GM18511 (cell line): ENCODE results near the gene VOPP1.

Experiments
- ATAC-seq: cut with Tn5 transposase; IDR thresholded peaks from one replicate; pipeline ENCODE4 v1.9.1; 2021; ENCODE audit warnings: mild to moderate bottlenecking, moderate library complexity; ENCODE audit not compliant: unreplicated experiment

Gene VOPP1

GRCh38 chr7:55533050-55533728 lies 39.1 kb downstream of the VOPP1 start:
- ATAC-seq: peak; percentile 62

DNA sequence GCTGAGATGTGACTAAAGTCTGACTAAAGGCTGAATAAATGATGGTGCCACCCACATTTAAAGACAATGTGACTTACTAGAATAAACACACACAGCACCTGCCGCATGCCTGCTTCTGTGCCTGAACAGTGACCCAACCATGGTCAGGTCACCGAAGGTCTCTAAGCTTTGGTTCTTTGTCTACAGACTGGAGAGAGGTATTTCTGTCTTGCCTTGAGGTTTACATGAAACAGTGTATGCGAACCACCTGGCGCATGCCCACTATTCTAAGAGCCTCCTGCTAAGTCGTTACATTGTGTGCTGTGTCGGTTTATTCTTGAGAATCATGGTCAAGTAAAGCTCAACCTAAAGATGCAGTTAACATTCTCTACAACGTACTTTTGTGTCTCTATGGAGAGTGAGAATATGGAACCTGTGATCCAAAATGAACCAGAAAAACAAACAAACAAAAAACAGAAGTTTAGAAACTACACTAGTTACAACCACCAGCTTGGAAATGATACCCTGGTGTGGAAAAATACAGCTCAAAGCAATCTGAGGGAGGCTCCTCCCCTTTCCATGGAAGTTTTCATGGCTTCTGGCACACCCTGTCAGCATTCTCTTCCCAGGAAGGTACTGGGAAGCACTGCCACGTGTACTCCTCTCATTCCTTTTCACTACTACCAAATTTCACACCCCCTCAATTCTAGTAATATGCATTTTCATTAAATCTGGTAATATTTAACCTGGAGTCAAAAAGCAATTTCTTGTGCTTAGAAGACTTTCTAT lies 40.0 kb downstream of the VOPP1 start:
- peak; percentile 9 for ATAC-seq

GRCh38 chr7:55531536-55531935 lies 40.8 kb downstream of the VOPP1 start:
- no peak for ATAC-seq

GRCh38 chr7:55527307-55527706 lies 45.0 kb downstream of the VOPP1 start:
- no peak for ATAC-seq

DNA sequence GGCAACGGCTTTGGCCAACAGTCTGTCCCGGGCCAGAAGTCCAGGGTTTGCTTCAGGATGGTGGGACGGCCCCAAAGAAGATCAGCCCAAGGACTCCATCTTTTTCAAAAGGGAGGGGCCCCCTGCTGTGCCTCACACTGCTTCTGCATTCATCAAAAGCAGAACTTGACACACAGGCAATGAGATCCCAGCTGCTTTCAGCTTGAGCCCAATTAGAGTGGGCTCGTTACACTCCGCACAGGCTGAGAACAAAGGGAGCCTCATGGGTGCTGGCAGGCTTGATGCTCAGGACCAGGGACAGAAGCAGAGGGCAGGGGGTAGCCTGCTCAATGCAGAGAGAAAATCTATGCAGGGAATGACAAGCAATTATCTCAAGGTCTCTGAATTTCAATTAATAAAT lies 45.5 kb downstream of the VOPP1 start:
- ATAC-seq: peak; percentile 73

DNA sequence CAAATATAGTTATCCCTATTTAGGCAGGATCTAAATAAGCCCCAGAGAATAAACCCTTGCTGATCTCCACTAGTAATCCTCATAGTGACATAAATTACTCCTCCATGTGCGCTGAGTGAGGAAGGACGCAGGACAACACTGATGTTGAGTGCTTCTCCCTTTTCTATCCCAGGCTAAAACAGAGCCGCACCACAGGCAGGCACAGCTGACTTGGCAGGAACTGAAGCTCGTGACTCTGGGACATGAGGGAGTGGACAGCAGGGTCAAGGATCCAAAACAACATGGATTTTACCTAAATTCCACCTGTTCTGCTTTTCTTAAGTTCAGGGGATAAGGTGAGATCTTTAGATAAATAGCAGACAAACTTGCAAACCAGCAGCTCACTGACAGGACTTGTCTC lies 46.0 kb downstream of the VOPP1 start:
- no peak for ATAC-seq

DNA sequence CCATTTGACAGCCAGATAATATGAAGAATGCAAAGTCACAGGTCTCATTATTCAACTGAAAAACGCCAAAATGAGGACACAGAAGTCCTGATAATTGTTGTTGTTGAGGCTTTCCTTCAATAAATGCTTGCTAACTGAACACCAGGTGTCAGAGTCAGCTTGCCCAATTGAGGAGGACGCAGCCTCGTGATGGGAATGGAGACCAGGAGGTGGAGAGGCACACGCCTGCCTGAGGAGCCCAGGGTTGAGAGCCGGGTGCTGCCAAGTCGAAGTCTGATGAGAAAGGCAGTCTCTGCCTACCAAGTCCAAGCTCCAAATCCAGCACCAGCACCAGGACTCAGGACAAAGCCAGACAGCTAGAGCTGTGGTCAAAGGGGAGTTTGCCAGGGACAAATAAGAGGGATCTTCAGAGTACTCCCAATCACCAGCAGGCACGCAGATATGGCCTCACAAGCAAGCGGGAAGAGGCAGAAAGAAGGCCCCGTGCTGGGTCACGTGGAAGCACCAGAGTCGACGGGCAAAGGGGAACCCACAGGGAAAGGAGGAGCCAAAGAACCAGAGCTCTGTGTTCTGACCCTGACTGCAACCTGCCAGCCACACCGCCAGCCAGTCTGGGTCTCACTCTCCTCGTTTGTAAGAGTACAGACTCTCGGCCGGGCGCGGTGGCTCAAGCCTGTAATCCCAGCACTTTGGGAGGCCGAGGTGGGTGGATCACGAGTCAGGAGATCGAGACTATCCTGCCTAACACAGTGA lies 47.6 kb downstream of the VOPP1 start:
- no peak for ATAC-seq

- ATAC-seq: no peak
These were observed 48.9 kb downstream of the VOPP1 start for GRCh38 chr7:55523366-55523765.

DNA sequence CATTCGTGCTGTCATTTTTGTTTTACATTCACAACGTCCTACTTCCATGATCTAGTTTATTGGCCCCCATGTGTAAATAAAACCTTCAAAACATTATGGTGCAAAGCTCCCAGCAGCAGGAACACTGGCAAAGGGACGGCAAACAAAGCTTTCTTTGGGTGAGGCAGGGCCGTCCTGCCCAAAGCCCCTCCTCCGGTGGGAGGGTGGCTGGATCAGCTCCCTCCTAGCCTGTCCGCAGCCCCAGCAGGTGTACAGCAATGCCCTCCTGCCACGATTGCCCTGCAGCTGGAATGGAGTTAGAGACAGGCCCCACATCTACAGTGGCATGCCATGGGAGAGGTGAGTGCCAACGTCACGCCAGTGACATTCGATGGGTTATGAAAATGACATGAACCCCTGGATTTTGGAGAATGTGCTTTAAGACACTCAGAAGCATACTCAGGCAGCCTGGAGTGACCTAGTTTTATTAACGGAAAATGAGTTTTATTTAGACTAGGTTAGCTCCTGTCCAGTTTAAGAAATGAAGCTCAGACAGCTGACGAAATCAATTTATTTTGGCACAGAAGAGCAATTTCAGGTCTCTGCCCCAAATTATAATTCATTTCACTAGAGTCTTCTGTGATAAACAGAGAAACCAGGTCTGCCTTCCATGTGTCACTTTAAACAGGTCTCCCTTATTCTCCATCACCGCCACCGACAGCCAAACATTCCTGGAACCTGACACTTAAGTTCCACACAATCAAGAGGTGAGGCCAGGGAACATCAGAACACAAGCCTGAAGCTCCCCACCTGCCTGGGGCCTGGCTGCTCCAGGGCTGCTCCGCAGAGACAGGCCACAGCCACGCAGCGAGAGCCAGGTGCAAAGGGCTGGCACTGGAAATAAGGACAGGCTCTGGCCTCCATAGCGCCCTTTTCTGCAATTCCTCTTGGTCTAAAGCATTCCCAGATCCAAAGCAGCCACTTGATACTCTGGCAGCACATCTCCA lies 50.1 kb downstream of the VOPP1 start:
- no peak for ATAC-seq

GRCh38 chr7:55521512-55521911 lies 50.8 kb downstream of the VOPP1 start:
- no peak for ATAC-seq

DNA sequence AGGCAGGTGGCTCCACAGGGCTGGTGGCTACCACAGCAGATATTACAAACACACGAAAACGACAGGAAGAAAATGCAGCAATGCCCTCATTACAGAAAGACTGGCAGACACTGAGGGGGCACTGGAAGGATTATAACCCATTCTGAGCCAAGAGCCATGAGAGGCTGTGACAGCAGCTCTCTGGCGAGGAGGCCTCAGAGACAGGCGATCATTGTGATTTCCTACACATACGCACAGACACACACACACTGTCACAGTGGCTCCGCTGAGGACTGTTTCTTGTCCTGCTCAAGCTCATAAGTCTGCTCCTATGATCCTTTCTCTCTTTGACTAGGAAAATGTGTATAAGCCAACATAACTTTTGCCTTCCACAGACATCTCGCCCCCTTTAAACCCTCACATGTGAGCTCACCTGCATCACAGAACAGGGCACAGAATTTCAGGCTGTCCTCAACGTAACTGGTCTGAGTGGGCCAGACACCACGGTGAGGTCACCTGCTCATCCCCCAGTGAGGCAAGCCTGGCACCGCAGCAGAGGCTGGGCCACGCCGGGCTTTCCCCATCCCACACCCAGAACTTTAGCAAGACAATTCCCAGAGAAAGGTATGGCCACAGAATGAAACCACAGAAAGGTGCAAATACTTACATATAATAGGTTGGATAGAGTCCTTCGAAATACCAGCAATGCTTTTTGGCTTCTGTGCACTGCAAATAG lies 51.7 kb downstream of the VOPP1 start:
- ATAC-seq: no peak

DNA sequence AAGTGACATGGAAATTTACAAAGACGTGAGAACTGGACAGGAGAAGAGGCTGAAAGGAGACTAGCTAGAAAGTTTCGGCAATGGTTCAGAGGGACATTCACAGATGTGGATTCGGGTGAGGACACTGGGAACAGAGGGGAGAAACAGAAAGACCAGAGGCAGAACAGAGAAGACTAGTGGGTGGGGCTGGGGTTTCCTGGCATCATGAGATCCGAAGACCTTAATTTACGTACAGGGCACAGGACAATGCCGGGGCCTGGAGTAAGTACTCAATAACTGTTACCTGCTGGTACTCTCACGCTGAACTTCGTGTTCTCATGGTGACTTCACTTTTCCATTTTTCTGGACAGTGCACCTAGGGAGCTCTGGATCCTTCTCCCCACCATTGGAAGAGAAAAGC lies 53.5 kb downstream of the VOPP1 start:
- no peak for ATAC-seq

DNA sequence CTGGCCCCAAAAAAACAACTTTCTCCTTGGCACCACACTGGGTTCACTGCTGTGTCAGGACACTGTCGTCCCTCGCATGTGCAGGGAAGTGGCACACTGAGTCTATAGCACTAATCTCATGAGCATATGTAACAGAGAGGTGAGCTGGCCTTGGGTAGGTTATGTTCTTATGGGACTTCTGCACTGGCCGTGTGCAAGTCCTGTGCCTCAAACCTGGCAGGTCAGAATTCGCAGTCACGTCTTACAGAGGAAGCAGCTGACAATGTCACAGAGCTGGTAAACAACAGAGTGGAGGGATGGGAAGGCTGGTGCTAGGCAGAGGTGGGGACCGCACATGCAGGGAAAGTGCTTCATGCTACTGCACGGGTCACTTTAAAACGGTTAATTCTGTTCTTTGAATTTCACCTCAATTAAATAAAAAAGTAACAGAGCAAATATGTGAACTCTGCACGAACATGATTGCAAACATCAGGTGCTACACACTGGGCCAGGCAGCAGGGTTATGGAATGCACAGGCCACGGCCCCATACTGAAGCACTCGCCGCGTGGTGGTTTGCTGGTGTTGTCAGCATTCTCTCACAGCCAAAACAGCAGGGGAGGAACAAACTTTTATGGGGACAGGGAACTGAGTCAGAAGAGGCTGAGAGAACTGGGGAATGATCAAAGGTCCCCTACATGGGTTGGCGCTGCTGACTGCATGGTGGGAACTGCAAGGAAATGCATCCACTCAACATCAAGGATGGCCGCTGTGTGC lies 54.2 kb downstream of the VOPP1 start:
- ATAC-seq: no peak

DNA sequence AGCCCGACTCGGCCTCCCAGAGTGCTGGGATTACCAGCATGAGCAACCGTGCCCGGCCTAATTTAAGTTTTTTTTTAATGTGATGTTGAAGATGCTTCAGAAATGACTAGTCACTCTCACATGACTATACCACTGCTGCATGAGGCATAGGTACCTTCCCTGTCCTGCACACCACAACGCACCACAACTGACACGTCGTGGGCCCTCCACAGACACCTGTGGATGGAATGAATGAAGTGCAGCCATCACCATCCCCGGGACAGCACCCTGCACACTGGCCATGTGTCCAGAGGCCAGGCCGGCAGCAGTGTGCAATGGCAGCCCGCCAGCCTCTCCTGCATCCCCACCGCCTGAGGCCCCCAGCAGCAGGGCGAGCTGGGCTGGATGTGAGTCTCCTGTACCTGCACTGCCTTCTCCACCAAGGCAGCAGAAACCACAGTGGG lies 55.1 kb downstream of the VOPP1 start:
- peak; percentile 84 for ATAC-seq

DNA sequence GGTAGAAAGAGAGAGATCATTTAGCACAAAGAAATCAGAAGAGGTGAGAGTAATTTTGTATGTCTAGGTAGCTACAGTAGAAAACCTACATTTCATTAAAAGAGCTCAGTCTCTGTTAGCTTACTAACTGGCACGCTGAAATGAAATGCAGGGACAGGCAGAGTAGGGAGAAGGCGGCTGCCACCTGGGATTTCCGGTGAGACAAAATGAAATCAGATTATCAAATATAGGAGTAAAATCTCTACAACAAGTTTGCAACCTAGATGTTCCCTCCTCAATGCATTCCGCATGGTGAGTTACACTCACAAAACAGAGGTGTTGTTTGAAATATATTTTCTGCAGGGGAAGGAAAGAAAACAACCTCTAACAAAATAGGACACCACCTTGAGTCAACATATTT lies 55.9 kb downstream of the VOPP1 start:
- ATAC-seq: no peak

DNA sequence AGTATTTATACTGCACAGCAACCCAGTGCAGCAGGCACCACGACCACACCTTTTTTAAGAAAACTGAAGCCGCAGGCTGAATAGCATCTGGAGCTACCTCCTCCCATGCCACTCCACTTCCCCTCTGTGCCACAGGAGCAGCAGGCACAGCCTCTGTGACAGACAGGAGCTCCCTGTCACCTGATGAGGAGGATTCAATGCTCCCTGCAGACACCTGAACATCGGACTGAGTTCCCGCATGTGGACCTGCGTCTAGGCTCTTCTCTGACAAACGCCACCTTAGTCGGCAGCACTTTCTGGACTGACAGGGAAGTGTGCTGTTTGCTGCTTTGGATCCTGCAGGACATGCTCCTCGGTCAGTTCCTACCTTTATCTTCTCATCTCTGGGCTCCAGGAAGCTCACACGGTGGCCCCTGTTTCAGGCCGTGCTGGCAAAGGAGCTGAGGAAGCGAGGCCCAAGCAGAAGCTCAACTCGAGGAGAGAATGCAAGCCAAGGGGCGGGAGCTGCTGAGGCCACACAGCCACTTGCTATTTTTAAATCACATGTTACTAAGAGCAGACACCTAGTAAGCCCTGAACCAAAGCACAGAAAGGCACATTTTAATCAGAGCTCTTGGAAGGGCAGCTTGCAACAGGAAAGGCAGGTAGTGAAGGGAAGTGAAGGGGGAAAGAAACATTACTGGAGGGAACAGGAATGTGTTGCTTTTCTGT lies 56.6 kb downstream of the VOPP1 start:
- ATAC-seq: peak; percentile 58

DNA sequence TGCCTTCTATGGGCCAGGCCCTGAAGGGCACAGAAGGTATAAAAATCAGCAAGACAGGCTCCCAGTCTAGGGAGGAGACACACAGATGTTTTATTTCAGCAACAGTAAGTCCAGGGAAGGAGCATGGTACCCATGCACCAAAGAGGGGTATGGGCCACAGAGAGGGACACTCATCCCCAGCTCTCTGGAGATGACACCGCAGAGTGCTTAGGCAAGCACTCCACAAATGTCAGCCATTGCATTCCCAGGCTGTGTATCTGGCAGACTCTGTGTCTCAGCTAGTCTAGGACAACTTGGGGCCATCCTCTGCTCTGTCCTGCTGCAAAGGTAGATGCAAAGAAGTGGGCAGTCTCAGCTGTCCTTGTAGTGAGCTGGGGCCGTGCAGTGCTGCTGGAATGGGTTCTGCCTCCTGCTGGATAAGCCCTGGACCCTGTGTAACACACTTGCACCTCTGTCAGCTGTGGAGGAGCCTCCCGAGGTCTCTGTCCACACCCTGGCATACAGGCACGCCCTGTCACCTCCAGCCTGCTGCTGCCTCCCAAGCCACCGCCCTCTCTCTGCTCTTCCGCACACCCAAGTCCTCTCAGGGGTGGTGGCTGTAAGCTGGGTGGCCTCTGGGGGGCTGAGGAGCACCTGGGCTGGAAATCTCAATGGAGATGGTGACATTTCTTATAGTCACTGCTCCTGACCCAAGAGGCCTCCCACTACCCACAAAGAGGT lies 57.6 kb downstream of the VOPP1 start:
- ATAC-seq: no peak

- ATAC-seq: no peak
These were observed 58.4 kb downstream of the VOPP1 start for GRCh38 chr7:55513868-55514267.
